Measurements from ENCODE around the gene LRP11. TPM values are rescaled to one million over a fixed set of nuclear protein-coding genes. Genes with fewer than 3 reads are reported as not detected.

The LRP11 gene
- total and polyA plus RNA-seq, 7 experiments from 2014 or later = 0.76 to 3.7 (median 1.7) TPM

- DNase-seq (no peak), ATAC-seq (no peak)
- Histone ChIP-seq H3K27ac (ENCODE audit: low read depth, low read length) (no peak overlapping the region), H3K36me3 (ENCODE audit: control insufficient read depth in 2 of 3, insufficient read depth in 3 of 3, low read length in 3 of 3) (no peaks in the 10 kb centered on the region), H3K9me3 (ENCODE audit: control insufficient read depth in 2 of 3, low read length in 3 of 3) (no peaks in the 10 kb centered on the region), H3K27me3 (ENCODE audit: control insufficient read depth in 2 of 2, insufficient read depth in 2 of 2, low read length in 2 of 2) (peaks cover 0 to 3% of the 10 kb centered on the region in 2 donors), H3K4me3 (ENCODE audit: low read length) (no peak overlapping the region), H3K4me1 (ENCODE audit: control insufficient read depth in 2 of 2, insufficient read depth in 2 of 2, low read length in 2 of 2) (no peaks in the 10 kb centered on the region)
- intact Hi-C loops (cut with micrococcal nuclease) = no loop called here
- Mint-ChIP-seq H3K9me3 (no peaks in the 10 kb centered on the region), H3K4me3 (no peak overlapping the region), H3K27ac (no peak overlapping the region), H3K27me3 (peaks cover 0 to 18% (median 4%) of the 10 kb centered on the region in 5 donors), H3K4me1 (no peaks in the 10 kb centered on the region), H3K36me3 (peaks cover 0 to 4% (median 0%) of the 10 kb centered on the region in 5 donors)
- ChIA-PET CTCF (interaction anchor here (0.7 kb wide), 1 partner anchor 174 kb away, joined by 3 read pairs; no protein-coding TSS in a partner anchor), POLR2A (no interaction called here)
These were observed 21.8 kb downstream of the LRP11 start for GRCh38 chr6:149842331-149842730.

GRCh38 chr6:149840345-149841075 lies 23.6 kb downstream of the LRP11 start:
- Histone ChIP-seq H3K4me3 (ENCODE audit: low read length) (no peak overlapping the region), H3K36me3 (ENCODE audit: control insufficient read depth in 2 of 3, insufficient read depth in 3 of 3, low read length in 3 of 3) (no peaks in the 10 kb centered on the region), H3K9me3 (ENCODE audit: control insufficient read depth in 2 of 3, low read length in 3 of 3) (no peaks in the 10 kb centered on the region), H3K27me3 (ENCODE audit: control insufficient read depth in 2 of 2, insufficient read depth in 2 of 2, low read length in 2 of 2) (peaks cover 0 to 3% of the 10 kb centered on the region in 2 donors), H3K27ac (ENCODE audit: low read depth, low read length) (no peak overlapping the region), H3K4me1 (ENCODE audit: control insufficient read depth in 2 of 2, insufficient read depth in 2 of 2, low read length in 2 of 2) (no peaks in the 10 kb centered on the region)
- Mint-ChIP-seq H3K9me3 (no peaks in the 10 kb centered on the region), H3K4me1 (no peaks in the 10 kb centered on the region), H3K36me3 (peaks cover 0 to 4% (median 0%) of the 10 kb centered on the region in 5 donors), H3K27me3 (peaks cover 0 to 25% (median 4%) of the 10 kb centered on the region in 5 donors), H3K27ac (no peak overlapping the region), H3K4me3 (no peak overlapping the region)
- ATAC-seq (no peak), DNase-seq (peak in 4 of 9 donors; percentile 7 to 47 (median 10))
- intact Hi-C loops (cut with micrococcal nuclease) = loop anchor here (1.0 kb wide), 2 partner anchors 25 to 86 kb away; no protein-coding TSS in a partner anchor
- ChIA-PET POLR2A (no interaction called here), CTCF (interaction anchor here (2.3 kb wide), 1 partner anchor 25 kb away, joined by 11 read pairs; no protein-coding TSS in a partner anchor)

GRCh38 chr6:149834513-149835481 lies 29.4 kb downstream of the LRP11 start:
- Histone ChIP-seq H3K4me1 (ENCODE audit: control insufficient read depth in 2 of 2, insufficient read depth in 2 of 2, low read length in 2 of 2) (no peaks in the 10 kb centered on the region), H3K27me3 (ENCODE audit: control insufficient read depth in 2 of 2, insufficient read depth in 2 of 2, low read length in 2 of 2) (no peaks in the 10 kb centered on the region), H3K4me3 (ENCODE audit: low read length) (no peak overlapping the region), H3K27ac (ENCODE audit: low read depth, low read length) (no peak overlapping the region), H3K36me3 (ENCODE audit: control insufficient read depth in 2 of 3, insufficient read depth in 3 of 3, low read length in 3 of 3) (no peaks in the 10 kb centered on the region), H3K9me3 (ENCODE audit: control insufficient read depth in 2 of 3, low read length in 3 of 3) (no peaks in the 10 kb centered on the region)
- peaks cover 0 to 19% (median 4%) of the 10 kb centered on the region in 5 donors for H3K27me3 Mint-ChIP-seq
- DNase-seq (peak; percentile 50 to 85 (median 75)), ATAC-seq (peak; percentile 92)
- intact Hi-C loops (cut with micrococcal nuclease) = loop anchor here (1.0 to 5.0 kb wide), 6 partner anchors 31 to 983 kb away; partner anchors contain the start of gene PPIL4 (in 1 of the 2)
- CTCF ChIA-PET = interaction anchor here (0.6 to 1.9 kb wide), 6 partner anchors 18 to 182 kb away, joined by 3 to 7 read pairs (median 4); no protein-coding TSS in a partner anchor
- no peak overlapping the region for H3K4me3 Mint-ChIP-seq
- no peaks in the 10 kb centered on the region for H3K9me3 Mint-ChIP-seq
- POLR2A ChIA-PET = no interaction called here
- peaks cover 0 to 4% (median 0%) of the 10 kb centered on the region in 5 donors for H3K36me3 Mint-ChIP-seq
- peaks cover 0 to 5% (median 4%) of the 10 kb centered on the region in 7 donors for H3K4me1 Mint-ChIP-seq
- no peak overlapping the region for H3K27ac Mint-ChIP-seq

- H3K27me3 ChIP-seq (ENCODE audit: control insufficient read depth in 2 of 2, insufficient read depth in 2 of 2, low read length in 2 of 2) = no peaks in the 10 kb centered on the region
- H3K4me1 ChIP-seq (ENCODE audit: control insufficient read depth in 2 of 2, insufficient read depth in 2 of 2, low read length in 2 of 2) = no peaks in the 10 kb centered on the region
- H3K27ac ChIP-seq (ENCODE audit: low read depth, low read length) = no peak overlapping the region
- DNase-seq (no peak), ATAC-seq (no peak)
- peaks cover 0 to 4% (median 0%) of the 10 kb centered on the region in 5 donors for H3K36me3 Mint-ChIP-seq
- H3K4me3 Mint-ChIP-seq = no peak overlapping the region
- no peak overlapping the region for H3K27ac Mint-ChIP-seq
- H3K9me3 Mint-ChIP-seq = no peaks in the 10 kb centered on the region
- peaks cover 0 to 14% (median 0%) of the 10 kb centered on the region in 5 donors for H3K27me3 Mint-ChIP-seq
- H3K4me3 ChIP-seq (ENCODE audit: low read length) = no peak overlapping the region
- peaks cover 0 to 5% (median 4%) of the 10 kb centered on the region in 7 donors for H3K4me1 Mint-ChIP-seq
- CTCF ChIA-PET = interaction anchor here (0.6 to 1.9 kb wide), 3 partner anchors 31 to 91 kb away, joined by 3 to 5 read pairs (median 5); no protein-coding TSS in a partner anchor
- POLR2A ChIA-PET = no interaction called here
- H3K9me3 ChIP-seq (ENCODE audit: control insufficient read depth in 2 of 3, low read length in 3 of 3) = no peaks in the 10 kb centered on the region
- H3K36me3 ChIP-seq (ENCODE audit: control insufficient read depth in 2 of 3, insufficient read depth in 3 of 3, low read length in 3 of 3) = no peaks in the 10 kb centered on the region
- intact Hi-C loops (cut with micrococcal nuclease) = loop anchor here (1.0 to 5.0 kb wide), 6 partner anchors 32 to 984 kb away; partner anchors contain the start of gene PPIL4 (in 1 of the 2)
These were observed 30.5 kb downstream of the LRP11 start for GRCh38 chr6:149833651-149834050.

- no peaks in the 10 kb centered on the region for H3K36me3 ChIP-seq (ENCODE audit: control insufficient read depth in 2 of 3, insufficient read depth in 3 of 3, low read length in 3 of 3)
- peaks cover 0 to 10% (median 0%) of the 10 kb centered on the region in 5 donors for H3K27me3 Mint-ChIP-seq
- no peak for DNase-seq
- intact Hi-C loops (cut with micrococcal nuclease) = loop anchor here in 1 of 2 donors (5.0 kb wide), 1 partner anchor 986 kb away; no protein-coding TSS in a partner anchor
- H3K4me3 Mint-ChIP-seq = no peak overlapping the region
- H3K9me3 ChIP-seq (ENCODE audit: control insufficient read depth in 2 of 3, low read length in 3 of 3) = no peaks in the 10 kb centered on the region
- H3K36me3 Mint-ChIP-seq = peaks cover 0 to 4% (median 0%) of the 10 kb centered on the region in 5 donors
- no peak for ATAC-seq
- no peaks in the 10 kb centered on the region for H3K9me3 Mint-ChIP-seq
- POLR2A ChIA-PET = no interaction called here
- CTCF ChIA-PET = interaction anchor here (1.1 to 2.0 kb wide), 2 partner anchors 13 to 35 kb away, joined by 3 to 8 read pairs; no protein-coding TSS in a partner anchor
- H3K27me3 ChIP-seq (ENCODE audit: control insufficient read depth in 2 of 2, insufficient read depth in 2 of 2, low read length in 2 of 2) = no peaks in the 10 kb centered on the region
- H3K4me3 ChIP-seq (ENCODE audit: low read length) = no peak overlapping the region
- no peak overlapping the region for H3K27ac ChIP-seq (ENCODE audit: low read depth, low read length)
- H3K4me1 ChIP-seq (ENCODE audit: control insufficient read depth in 2 of 2, insufficient read depth in 2 of 2, low read length in 2 of 2) = no peaks in the 10 kb centered on the region
- no peak overlapping the region for H3K27ac Mint-ChIP-seq
- H3K4me1 Mint-ChIP-seq = peaks cover 0 to 5% (median 4%) of the 10 kb centered on the region in 7 donors
These were observed 32.8 kb downstream of the LRP11 start for GRCh38 chr6:149831308-149831820.
